Ectodermal cell (in vitro differentiated cells): ENCODE data around the gene RBMS3.

Experiments used
- H3K27ac ChIP-seq: 2 replicates; pipeline ENCODE4 v1.7.0; 2013; ENCODE audit warnings: mild to moderate bottlenecking, low read depth, low read length; ENCODE audit not compliant: insufficient read depth, poor library complexity, severe bottlenecking
- H3K27me3 ChIP-seq: 2 replicates; pipeline ENCODE4 v1.7.0; 2013; ENCODE audit warnings: mild to moderate bottlenecking, low read length; ENCODE audit not compliant: insufficient read depth, control insufficient read depth, poor library complexity, severe bottlenecking
- H3K36me3 ChIP-seq: one replicate; pipeline ENCODE4 v1.7.0; 2013; ENCODE audit warnings: low read length; ENCODE audit not compliant: control insufficient read depth, insufficient read depth
- H3K4me1 ChIP-seq: one replicate; pipeline ENCODE4 v1.7.0; 2013; ENCODE audit warnings: low read length; ENCODE audit not compliant: control insufficient read depth, insufficient read depth
- H3K4me3 ChIP-seq: 2 replicates; pipeline ENCODE4 v1.7.0; 2013; ENCODE audit warnings: low read depth, low read length, control low read depth; ENCODE audit not compliant: insufficient read depth
- H3K9me3 ChIP-seq: 2 replicates; pipeline ENCODE4 v1.7.0; 2013; ENCODE audit warnings: mild to moderate bottlenecking, low read length, moderate library complexity; ENCODE audit not compliant: control insufficient read depth
- WGBS, 2 experiments: methylation state at CpG; one replicate each; pipeline ENCODE4 v1.1.7; 2013; ENCODE audit warnings: missing lambda C conversion rate in 2 of 2; 5-methylcytosine and 5-hydroxymethylcytosine counted together

The RBMS3 gene

GRCh38 chr3:29695643-29696198 is 414.9 kb downstream of the RBMS3 start:
- Histone ChIP-seq H3K36me3 (no peaks in the 10 kb centered on the region), H3K4me3 (no peak overlapping the region), H3K4me1 (peaks cover 29% of the 10 kb centered on the region), H3K27ac (peak overlapping the region; percentile 82), H3K9me3 (no peaks in the 10 kb centered on the region), H3K27me3 (no peaks in the 10 kb centered on the region)
- WGBS, 2 experiments: 63 to 65% methylated on average over 3 of the region's 3 CpGs

GRCh38 chr3:29696311-29696710 is 415.4 kb downstream of the RBMS3 start:
- WGBS, 2 experiments: 100% methylated on average over 1 of the region's 2 CpGs; no CpG with 5 or more reads in 1 of the 2 experiments

GRCh38 chr3:29697989-29698388 is 417.1 kb downstream of the RBMS3 start:
- Histone ChIP-seq H3K4me1 (peaks cover 29% of the 10 kb centered on the region), H3K9me3 (no peaks in the 10 kb centered on the region), H3K27ac (no peak overlapping the region), H3K36me3 (no peaks in the 10 kb centered on the region), H3K27me3 (no peaks in the 10 kb centered on the region), H3K4me3 (no peak overlapping the region)
- 88 to 98% methylated on average over 2 of the region's 2 CpGs for WGBS, 2 experiments

More at GRCh38 chr3:29696311-29696710, 415.4 kb downstream of the RBMS3 start:
- Histone ChIP-seq H3K4me1 (peaks cover 29% of the 10 kb centered on the region), H3K36me3 (no peaks in the 10 kb centered on the region), H3K27ac (peak overlapping the region; percentile 82), H3K4me3 (no peak overlapping the region), H3K27me3 (no peaks in the 10 kb centered on the region), H3K9me3 (no peaks in the 10 kb centered on the region)

- H3K9me3 ChIP-seq: no peaks in the 10 kb centered on the region
Observed at GRCh38 chr3:29700256-29700655, 419.4 kb downstream of the RBMS3 start.

GRCh38 chr3:29701326-29701983 is 420.6 kb downstream of the RBMS3 start:
- WGBS, 2 experiments: 95 to 96% methylated on average over 41 of the region's 41 CpGs
- Histone ChIP-seq H3K9me3 (no peaks in the 10 kb centered on the region), H3K4me1 (peaks cover 10% of the 10 kb centered on the region), H3K4me3 (no peak overlapping the region), H3K27me3 (no peaks in the 10 kb centered on the region), H3K36me3 (no peaks in the 10 kb centered on the region), H3K27ac (no peak overlapping the region)

More at GRCh38 chr3:29700256-29700655, 419.4 kb downstream of the RBMS3 start:
- no peak overlapping the region for H3K4me3 ChIP-seq
- 95 to 99% methylated on average over 2 of the region's 2 CpGs for WGBS, 2 experiments
- no peak overlapping the region for H3K27ac ChIP-seq
- no peaks in the 10 kb centered on the region for H3K36me3 ChIP-seq
- peaks cover 13% of the 10 kb centered on the region for H3K4me1 ChIP-seq
- H3K27me3 ChIP-seq: no peaks in the 10 kb centered on the region

- H3K27me3 ChIP-seq: no peaks in the 10 kb centered on the region
- peaks cover 12% of the 10 kb centered on the region for H3K4me1 ChIP-seq
- WGBS, 2 experiments: 71 to 78% methylated on average over 3 of the region's 3 CpGs
- H3K9me3 ChIP-seq: no peaks in the 10 kb centered on the region
- no peak overlapping the region for H3K4me3 ChIP-seq
- no peak overlapping the region for H3K27ac ChIP-seq
- no peaks in the 10 kb centered on the region for H3K36me3 ChIP-seq
Observed at GRCh38 chr3:29705906-29706844, 425.3 kb downstream of the RBMS3 start.

- no peak overlapping the region for H3K27ac ChIP-seq
- H3K4me1 ChIP-seq: peaks cover 12% of the 10 kb centered on the region
- no peak overlapping the region for H3K4me3 ChIP-seq
- 85 to 87% methylated on average over 8 of the region's 8 CpGs for WGBS, 2 experiments
- no peaks in the 10 kb centered on the region for H3K36me3 ChIP-seq
- no peaks in the 10 kb centered on the region for H3K27me3 ChIP-seq
- H3K9me3 ChIP-seq: no peaks in the 10 kb centered on the region
Observed at GRCh38 chr3:29708884-29709283, 428.0 kb downstream of the RBMS3 start.

GRCh38 chr3:29711255-29711771 is 430.4 kb downstream of the RBMS3 start:
- Histone ChIP-seq H3K4me3 (no peak overlapping the region), H3K4me1 (peaks cover 5% of the 10 kb centered on the region)
- 96 to 97% methylated on average over 3 of the region's 3 CpGs for WGBS, 2 experiments

GRCh38 chr3:29716213-29716612 is 435.3 kb downstream of the RBMS3 start:
- Histone ChIP-seq H3K27me3 (no peaks in the 10 kb centered on the region), H3K4me1 (no peaks in the 10 kb centered on the region), H3K36me3 (no peaks in the 10 kb centered on the region), H3K27ac (no peak overlapping the region), H3K9me3 (no peaks in the 10 kb centered on the region), H3K4me3 (no peak overlapping the region)
- 100% methylated on average over 1 of the region's 2 CpGs; no CpG with 5 or more reads in 1 of the 2 experiments for WGBS, 2 experiments

More at GRCh38 chr3:29711255-29711771, 430.4 kb downstream of the RBMS3 start:
- Histone ChIP-seq H3K27me3 (no peaks in the 10 kb centered on the region), H3K9me3 (no peaks in the 10 kb centered on the region), H3K27ac (no peak overlapping the region), H3K36me3 (no peaks in the 10 kb centered on the region)

GRCh38 chr3:29718661-29719065 is 437.8 kb downstream of the RBMS3 start:
- no peak overlapping the region for H3K4me3 ChIP-seq
- no peaks in the 10 kb centered on the region for H3K4me1 ChIP-seq
- H3K27me3 ChIP-seq: no peaks in the 10 kb centered on the region
- H3K9me3 ChIP-seq: no peaks in the 10 kb centered on the region
- H3K27ac ChIP-seq: no peak overlapping the region
- 89 to 96% methylated on average over 2 to 3 of the region's 3 CpGs for WGBS, 2 experiments
- no peaks in the 10 kb centered on the region for H3K36me3 ChIP-seq
